HG03066 (cell line): ENCODE data around the gene OLFML2A.
"Not testable (repeated sequence)": the region's sequence is repeated elsewhere in the genome, so short reads cannot be mapped to it uniquely, and the experiment has no call there.

ENCODE experiments used
- ATAC-seq: cut with Tn5 transposase; IDR thresholded peaks from one replicate; pipeline ENCODE4 v1.9.1; 2021; ENCODE audit warnings: low read depth; ENCODE audit not compliant: unreplicated experiment

Gene OLFML2A

DNA sequence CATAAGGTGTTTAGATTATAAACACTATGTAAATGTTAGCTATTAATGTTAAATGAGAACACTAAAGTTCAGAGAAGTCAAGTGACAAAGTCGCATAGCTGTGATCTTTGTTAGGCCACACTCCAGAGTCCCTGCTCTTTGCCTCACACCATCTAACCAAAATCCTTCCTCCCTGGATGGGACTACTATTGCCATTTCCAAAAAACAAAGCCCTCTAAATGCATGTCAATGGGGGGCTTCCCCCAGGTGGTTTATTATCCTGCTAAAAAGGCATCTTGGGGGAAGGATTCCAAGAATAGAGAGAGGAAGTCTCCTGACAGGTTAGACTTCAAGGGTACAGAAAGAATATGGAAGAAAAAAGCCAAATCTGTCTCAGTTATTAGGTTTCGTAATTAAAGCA is 16.2 kb upstream of the OLFML2A start:
- no peak for ATAC-seq

DNA sequence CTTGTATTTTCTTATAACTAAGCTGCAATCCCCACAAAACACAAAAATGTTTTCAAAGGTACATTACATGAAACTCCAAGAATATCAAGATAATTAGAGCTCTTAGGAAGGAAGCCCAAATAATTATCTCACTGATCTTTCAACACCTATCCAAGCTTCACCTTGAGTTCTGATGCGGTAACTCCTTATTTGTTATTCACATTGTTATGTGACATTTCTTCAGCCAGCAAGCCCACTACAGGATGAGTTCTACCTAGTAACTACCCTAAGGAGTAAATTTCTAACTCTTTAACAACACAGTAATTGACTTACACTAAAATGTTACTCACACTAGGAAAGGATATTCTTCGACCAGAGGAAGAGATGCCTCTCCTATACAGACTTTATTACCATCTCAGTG is 15.7 kb upstream of the OLFML2A start:
- no peak for ATAC-seq

DNA sequence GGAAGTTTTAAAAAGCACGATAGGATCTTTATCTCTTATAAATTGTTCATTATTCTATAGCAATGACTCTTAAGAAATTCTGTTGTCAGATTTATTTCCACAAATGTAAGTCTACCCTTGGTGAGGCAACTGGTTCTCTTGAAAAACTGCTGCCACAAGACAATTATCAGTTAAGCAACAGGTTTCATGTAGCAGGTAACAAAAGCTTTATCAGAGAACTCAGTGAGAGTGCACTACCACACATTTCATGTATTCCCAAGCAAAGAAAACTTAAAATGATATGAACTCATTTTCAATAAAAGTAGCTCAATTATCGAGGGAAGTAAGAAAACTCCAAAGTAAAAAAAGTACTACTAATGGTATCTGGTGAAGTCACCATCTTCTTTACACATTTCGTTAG is 15.2 kb upstream of the OLFML2A start:
- ATAC-seq = no peak

DNA sequence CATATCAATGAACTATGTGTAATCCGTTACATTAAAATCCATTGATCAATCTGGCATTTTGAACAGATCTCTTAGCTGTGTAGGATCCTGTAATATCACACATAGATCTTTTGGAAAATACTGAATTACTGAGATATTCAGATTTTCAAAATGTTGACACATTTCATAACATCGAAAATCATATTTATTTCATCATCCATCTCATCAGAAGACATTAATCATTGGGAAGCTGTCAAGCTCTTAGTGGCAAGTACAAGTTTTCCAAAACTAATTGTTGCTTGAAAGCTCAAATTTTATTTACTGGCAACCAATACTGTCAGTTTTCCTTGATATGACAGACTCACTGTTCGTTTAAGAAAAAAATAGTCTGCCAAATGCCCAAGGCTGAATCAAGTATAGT is 14.3 kb upstream of the OLFML2A start:
- no peak for ATAC-seq

DNA sequence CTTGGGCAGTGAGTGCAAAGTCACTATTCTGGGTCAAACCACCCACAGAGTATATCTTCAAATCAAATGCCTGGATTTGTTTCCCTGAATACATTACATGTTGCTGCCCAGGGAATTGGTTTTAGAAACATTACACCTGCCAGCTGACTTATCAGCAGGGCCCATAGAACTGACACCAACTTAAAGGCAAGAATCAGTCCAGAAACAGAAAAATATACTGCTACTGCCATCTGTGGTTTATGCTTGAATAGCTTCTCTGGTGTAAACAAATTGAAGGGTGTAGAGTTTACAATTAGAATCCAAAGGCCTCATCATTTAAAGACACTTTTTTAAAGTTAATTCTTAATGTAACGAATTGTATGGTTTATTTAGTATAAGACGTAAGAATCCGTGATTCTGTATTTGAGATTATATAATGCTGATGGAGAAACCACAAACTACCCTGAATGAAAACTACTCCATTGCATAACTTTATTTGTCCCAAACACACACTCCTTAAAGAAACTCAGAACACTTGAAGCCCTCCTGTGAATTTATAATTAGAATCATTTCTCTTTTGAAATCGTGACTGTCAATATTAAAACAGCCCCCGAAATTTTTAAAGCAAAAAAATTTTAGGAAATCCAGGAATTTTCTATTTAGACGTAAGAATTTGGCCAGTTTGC is 12.0 kb upstream of the OLFML2A start:
- no peak for ATAC-seq

DNA sequence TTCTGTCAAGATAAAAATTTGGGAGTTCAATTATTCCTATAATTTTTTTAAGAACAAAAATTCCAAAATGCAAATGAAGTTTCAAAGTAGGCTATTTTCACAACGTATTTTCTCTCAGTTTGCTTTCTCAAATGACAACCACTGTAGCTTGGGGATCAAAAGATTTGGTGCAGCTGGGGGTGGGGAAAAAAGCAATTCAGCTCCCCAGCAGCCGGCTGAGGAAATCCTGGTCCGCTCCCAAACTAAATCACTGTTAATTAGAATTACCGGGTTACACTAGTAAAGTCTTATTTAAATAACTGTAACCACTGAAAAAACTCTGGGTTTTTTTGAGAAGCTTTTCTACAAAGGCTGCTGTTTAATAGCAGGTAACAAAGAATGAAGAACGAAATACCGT is 11.5 kb upstream of the OLFML2A start:
- no peak for ATAC-seq

DNA sequence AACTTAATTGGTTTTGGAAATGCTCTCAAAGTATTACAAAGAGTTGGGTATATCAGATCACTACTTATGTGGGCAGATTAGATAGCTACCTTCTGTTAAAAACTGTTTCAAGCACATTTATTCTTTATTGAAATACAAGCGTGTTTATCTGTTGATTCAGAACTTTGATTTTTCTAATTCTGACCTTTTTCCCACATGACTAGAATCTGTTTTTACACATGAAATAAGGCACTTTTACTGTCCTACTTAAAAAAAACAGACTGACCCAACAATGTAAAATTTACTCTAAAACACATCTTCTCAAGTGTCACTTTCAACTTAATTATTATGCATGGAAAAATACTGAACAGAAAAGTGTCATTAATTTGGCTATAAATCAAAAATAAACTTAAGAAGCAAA is 10.6 kb upstream of the OLFML2A start:
- ATAC-seq = no peak

DNA sequence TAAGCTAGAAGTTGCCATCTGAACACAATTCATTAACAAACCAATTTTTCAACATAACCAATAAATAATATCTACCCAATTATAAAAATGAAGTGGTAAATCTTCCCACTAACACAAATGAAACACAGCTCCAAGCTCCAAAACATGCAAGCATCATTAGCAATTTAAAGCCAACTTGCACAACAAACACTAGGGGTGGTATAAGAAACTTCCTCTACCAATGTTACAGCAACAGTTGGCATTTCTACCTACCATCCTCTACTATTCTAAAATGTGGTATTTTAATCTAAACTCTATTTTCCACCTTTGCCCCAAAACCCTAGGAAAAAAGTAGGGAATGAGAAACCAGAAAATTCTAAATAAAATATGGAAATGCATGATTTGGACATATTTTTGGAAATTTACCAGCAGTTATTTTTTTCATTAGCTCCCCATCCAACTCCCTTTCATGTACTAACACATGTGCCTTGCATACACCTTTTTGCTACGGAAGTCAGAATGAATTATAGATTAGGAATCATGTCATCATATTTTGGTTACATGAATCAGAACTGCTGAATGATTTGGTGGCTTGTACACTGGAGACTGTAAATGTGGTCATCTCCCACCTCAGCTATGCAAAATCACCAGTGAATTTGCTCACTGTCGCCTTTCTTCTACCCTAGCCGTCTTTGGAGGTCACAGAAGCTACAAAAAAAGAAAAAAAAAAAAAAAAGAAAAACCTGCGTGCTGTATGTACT is 9.9 kb upstream of the OLFML2A start:
- ATAC-seq = no peak

DNA sequence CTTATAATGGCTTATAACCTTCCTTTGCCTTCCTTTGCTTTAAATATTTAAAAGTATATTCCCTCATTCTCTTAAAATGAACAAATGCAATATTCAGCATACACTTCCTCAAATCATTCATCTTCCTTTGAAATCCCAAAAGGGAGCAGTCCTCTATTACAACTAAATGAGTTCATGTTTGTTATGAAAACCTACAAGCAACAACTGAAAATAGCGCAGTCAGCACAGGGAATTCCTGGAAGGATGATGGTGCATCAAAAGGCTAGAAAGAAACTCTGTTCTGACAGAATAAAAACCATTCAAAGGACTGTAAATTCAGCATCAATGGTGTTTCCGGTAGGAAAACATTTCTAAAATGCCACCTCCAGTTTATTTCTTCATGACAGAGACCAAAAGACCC is 9.1 kb upstream of the OLFML2A start:
- no peak for ATAC-seq

DNA sequence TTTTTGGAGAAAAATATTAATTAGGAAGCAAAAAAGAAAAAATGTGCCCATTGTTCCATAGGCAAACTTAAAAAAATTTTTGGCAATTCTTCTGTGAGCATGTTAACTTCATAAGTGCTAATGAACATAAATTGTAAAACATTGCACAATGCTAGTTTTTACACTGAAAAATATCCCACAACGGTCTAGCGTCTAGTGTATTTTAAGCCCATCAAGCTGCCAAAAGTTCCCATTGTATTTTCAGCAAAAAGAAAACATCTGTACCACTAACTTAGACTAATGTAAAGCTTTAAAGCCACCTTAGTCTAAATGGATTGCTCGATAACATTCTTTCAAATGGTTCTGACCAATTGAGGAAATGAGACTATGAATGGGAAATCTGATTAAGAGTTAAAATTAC is 8.6 kb upstream of the OLFML2A start:
- no peak for ATAC-seq

DNA sequence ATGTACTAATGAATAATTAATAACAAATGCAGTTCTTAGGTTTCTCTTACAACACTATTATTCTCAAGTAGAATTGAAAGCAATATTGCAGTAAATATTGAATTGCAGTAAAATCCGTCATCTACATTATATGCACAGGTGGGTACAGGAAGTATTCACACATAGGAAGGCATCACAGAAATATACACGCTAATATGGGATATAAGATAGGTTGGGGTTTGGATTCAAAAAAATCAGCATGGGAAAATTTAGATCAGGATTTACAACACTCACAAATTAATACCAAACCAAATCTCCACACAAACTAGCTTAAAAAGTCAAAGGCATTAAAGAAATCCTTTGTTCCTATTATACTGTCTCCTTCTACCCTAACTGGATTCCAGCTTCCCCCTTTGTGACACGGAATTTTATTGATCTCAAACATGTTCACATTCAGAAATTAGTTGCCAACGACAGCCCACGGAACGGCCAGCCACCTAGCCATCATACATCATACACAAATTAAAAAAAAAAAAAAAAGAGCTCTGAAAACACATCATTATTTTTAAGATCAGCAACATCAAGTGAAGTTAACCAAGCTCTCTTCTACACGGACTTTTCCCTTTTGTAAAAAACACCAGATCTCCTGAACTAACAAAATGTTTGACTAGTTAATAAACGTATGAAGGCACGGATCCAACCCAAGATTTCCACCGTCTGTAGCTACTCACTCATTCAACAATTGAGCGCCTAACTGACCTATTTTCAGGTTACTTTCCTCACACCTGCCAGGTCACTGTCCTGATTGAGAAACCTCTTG is 8.0 kb upstream of the OLFML2A start:
- no peak for ATAC-seq

DNA sequence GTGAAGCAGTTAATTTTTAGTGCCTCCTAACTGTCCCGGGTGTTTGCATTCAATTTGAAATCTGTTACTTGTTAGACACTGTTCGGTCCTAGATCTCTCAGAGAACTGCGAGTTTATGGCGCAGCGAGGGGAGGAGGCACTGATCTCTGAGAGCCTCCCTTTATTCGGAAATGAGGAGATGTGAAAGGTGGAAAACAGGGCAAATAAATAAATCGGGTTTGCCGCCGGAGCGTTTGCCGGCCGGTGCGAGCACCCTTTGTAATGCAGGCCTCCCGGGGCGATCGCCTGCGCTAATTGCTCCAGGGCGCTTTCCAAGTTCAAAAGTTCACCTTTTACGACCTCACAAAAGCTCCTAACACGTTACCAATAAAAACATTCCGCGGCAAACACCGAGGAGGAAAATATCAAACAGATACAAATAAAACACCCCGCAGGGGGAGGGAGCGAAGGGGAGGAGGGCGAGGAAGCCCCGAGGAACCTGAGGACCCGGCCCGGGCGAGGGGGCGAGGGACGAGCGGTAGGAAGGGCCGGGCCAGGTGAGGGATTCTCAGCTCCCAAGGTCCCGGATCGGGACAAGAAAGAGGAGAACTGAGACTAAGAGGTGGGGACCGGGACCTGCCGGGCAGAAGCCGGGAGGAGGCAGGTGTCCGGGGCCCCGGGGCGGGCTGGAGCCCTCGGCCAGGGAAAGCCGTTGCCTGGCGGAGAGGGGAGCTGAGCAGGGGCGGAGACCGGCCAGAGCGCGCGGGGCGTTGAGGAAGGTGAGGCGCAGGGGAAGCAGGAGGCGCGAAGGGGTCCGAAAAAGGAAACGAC is 7.2 kb upstream of the OLFML2A start:
- no peak for ATAC-seq

DNA sequence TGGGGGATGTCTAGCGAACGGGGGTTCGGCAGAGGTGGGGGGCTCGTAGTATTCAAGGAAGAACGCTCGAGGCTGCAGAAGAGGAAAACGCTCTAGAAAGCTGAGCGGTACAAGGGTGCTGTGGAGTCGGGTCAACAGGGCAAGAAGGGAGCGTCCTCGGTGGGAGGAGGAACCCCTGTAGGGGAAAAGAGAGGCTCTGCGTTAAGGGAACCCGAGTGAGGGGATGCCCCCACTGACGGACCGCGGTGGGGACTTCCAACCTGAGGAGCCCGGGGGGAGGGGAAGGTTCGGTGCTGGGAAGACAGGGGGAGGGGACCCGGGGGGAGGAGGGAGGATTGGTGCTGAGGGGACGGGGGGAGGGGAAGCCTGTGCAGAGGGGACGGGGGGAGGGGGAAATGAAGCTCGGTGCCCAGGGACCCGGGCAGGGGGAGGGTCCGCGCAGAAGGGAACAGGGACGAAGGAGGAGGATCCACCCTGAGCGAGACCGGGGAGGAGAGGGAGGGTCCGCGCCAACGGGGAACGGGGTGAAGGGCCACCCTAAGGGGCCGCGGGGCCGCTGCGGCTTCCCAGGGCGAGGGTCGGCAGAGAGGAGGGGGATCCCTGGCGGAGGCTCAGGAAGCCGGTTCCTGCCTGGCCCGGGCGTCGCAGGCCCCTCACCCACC is 6.4 kb upstream of the OLFML2A start:
- ATAC-seq = no peak

DNA sequence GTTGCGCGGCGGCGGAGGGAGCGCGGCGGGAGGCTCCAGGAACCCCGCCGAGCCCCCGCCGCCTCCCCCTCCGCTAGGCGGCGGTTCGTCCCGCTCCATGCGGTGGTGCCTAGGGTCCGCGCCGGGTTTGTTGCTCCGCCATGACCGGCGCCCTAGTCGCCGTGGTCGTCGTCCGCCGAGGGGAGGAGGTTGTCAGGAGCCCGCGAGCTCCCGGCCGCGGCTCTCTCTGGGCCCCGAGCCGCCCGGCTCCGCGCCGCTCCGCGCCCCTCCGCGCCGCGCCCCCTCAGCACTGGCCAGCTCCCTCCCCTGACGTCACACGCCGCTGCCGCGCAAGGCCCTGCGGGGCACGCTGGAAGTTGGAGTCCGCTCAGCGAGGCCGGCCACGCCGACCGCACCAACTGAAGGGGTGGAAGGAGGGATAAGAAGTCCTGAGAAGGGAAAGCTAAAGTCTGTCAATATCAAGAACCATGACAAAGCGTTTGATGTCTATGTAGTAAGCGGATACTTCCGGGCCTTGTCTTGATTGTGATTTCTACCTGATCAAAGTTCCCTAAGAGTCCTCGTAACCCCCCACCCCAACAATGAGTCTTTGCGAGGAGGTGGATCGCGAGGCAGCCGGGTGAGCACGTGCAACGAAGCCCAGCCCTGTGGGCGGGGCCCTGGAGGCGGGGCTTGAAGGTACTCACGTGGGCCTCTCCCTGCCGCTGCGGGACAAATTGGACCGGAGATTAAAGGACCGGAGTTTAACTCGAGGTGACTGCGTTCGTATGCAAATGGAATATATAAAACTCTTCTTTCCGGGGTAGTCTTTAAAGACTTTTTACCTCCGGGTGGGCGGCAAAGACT is 5.7 kb upstream of the OLFML2A start, which contains the start of gene NR6A1:
Gene NR6A1, minus strand, starts transcription at position 291 of the 846 bp plus-strand sequence.
- ATAC-seq = peak; percentile 83

DNA sequence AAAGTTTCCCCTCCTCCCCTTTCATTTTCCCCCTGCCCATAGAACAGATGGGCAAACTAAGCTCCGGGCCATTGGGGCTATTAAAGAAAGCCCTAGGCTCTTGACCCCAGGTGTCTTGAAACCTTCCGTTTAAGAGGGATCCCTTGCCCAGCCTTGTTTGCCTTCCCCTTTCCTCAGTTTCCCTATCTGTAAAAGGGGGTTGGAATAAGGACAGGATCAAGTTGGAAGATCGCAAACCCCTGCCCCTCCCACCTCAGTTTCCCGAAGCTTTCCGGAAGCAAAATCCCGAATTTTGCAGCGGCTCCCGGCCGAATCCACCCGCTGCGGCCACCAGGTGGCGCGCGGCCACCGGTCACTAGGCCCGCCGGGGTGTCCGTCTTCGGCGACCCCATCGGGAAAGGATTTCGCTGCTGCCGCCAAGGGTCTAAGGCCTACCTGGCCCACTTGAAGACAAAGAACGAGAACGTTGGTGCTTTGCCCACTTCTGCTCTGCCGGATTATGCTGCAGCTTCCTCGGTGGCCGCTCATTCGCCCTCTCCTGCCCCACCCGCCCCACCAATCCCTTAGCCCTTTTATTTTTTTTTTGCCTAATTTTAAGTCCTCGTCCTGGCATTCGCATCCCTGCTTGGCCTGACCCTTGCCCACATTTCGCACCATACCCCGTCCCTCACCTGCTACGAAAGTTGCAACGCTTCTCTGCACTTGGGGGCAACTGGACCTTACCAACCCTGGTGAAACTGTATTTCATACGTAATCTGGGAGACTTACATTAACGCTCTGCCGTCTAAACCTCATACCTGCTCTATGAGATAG is 4.9 kb upstream of the OLFML2A start:
- ATAC-seq = no peak

DNA sequence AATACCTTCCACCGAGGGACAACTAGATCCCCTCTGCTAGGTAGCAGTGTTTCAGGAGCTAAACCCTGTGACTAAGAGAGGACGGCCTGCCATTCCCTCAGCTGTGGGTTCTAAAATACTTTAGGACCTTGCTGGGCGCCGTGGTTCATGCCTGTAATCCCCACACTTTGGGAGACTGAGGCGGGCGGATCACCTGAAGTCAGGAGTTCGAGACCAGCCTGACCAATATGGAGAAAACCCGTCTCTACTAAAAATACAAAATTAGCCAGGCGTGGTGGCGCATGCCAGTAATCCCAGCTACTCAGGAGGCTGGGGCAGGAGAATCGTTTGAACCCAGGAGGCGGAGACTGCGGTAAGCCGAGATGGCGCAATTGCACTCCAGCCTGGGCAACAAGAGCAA is 4.1 kb upstream of the OLFML2A start:
- ATAC-seq = not testable (repeated sequence)

DNA sequence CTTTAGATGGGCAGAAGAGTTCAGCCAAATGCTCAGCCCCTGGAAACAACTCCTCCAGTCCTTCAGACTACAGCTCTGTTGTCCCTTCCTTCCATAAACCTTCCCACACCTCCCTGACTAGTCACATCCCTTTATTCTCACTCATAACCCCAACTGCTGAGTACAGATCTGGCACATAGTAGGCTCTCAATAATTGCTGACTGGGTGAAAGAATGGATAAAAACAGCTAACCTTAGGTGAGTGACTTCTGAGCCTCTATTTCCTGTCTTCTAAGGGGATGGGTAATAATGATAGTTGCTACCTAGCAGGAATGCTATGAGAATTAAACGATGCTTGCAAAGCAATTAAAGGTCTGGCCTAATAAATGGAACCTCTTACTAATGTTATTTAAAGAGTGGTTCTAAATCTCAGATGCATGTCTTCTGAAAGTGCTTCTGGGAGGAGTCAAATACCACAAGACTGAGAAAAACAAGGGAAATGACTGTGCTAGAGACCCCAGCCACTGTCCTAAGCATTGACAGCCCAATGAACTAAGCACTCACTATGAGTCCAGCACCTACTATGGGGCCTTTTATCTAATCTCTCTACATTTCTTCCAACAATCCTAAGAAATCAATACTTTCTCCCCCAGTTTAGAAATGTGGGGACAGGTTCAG is 3.3 kb upstream of the OLFML2A start:
- ATAC-seq = no peak
